HG02623 (cell line): Measurements from ENCODE around the gene ABCB8.

ENCODE experiments used
- ATAC-seq: cut with Tn5 transposase; IDR thresholded peaks from one replicate; pipeline ENCODE4 v1.9.1; 2021; ENCODE audit warnings: moderate library complexity; ENCODE audit not compliant: unreplicated experiment

Gene ABCB8

GRCh38 chr7:151070574-151070960, 42.3 kb downstream of the ABCB8 start:
- no peak for ATAC-seq

- no peak for ATAC-seq
Observed at GRCh38 chr7:151071032-151071866, 43.0 kb downstream of the ABCB8 start.

DNA sequence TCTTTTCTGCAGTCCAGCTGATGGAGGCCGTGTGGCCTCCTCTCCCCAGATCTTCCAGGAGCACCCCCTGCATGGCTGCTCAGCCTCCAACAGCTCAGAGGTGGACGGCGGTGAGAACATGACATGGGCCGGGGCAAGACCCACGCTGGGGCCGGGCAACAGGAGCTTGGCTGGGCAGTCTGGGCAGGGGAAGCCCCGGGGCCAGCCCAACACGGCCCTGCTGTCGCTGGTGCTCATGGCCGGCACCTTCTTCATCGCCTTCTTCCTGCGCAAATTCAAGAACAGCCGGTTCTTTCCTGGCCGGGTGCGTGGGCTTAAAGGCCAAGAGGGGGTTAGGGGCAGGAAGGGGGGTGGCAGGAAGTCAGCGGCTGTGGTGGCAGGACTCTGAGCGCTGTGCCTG, 45.7 kb downstream of the ABCB8 start:
- ATAC-seq, result no peak

DNA sequence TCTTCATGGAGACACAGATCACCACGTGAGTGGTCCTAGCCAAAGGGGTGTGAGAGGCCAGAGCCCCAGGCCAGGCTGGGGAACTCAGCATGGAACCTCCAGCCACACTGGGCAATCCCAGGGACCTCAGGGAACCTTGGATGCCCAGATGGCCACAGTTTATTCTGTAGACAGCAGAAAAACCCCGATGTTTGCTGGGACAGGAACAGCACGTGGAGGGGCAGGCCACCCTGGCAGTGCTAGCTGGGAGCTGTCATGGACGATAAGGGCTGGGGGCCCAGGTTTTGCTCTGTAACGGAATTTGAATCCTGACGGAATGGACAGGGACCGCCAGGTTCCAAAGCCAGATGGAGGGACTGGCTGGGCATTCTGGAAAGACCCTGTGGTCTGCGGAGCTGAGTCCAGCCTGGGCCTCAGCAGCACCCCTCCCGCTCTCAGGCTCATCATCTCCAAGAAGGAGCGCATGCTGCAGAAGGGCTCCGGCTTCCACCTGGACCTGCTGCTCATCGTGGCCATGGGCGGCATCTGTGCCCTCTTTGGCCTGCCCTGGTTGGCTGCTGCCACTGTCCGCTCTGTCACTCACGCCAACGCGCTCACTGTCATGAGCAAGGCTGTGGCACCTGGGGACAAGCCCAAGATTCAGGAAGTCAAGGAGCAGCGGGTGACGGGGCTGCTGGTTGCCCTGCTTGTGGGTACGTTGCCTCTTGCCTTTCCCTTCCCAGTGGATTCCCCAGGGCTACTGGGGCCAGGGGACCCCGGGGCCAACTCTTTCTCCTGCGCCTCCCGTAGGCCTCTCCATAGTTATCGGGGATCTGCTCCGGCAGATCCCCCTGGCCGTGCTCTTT, 46.8 kb downstream of the ABCB8 start:
- ATAC-seq, result no peak

GRCh38 chr7:151075662-151075971, 47.4 kb downstream of the ABCB8 start:
- ATAC-seq, result no peak

- ATAC-seq, result no peak
Observed at GRCh38 chr7:151075978-151076426, 47.8 kb downstream of the ABCB8 start.

- no peak for ATAC-seq
Observed at GRCh38 chr7:151076863-151077704, 48.8 kb downstream of the ABCB8 start.

DNA sequence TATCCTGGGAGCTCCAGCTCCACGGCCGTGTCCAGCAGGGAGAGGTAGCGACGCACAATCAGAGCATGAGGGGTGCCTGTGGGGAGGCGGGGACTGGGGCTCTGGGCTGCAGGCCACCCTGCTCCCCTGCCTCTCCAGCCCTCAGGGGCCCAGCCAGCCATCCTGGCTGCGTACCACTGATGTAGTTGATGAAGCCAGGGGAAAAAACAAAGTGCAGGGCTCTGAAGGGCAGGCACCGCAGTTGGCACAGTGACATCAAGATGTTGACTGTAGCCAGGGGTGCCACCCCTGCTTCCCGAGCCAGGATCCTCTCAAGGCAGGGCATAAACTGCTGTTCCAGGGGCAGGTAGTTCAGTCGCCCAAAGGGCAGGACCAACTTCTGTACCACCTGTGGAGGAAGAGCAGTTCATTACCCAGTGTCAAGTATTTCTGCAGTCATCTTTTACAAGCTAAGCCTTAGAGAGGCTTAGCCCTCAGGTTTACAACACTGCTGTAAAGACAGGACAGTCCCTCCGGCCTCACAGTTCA, 49.5 kb downstream of the ABCB8 start:
- ATAC-seq, result no peak

DNA sequence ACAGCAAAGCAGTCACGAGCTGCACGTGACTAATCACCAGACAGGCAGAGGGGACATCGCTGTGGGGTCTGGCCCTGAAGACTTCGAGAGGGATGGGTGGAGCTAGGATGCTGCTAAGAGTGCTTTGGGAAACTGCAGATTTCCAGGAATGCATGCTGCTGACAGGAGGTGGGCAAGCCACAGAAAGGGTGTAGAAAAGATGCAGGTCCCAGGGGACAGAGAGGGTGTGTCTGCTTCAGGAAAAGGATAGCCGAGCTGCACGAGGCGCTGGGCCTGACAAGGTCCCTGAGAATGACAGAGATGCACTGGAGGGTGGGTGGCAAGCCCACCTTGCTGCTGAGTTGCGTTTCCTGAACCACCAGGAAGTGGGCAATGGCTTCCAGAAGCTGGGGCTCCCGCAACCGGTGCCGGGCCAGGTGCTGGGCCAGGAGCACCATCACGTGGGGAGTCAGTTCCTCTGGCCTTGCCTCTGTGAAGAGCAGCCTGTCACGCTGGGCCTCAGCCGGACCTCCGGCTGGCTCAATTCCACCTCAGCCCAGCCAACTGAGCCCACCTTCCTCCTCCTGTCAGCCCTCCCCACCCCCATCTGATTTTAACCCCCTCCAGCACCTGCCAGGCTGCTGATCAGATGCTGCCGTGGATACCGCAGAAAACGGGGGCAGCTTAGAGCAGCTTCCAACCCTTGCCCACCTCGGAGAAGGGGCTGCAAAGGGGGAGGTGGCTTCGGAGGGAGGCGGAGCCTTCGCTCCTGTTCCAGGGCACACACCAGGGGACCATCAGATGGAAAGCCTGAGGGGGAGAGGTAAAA, 50.2 kb downstream of the ABCB8 start:
- ATAC-seq, result no peak

DNA sequence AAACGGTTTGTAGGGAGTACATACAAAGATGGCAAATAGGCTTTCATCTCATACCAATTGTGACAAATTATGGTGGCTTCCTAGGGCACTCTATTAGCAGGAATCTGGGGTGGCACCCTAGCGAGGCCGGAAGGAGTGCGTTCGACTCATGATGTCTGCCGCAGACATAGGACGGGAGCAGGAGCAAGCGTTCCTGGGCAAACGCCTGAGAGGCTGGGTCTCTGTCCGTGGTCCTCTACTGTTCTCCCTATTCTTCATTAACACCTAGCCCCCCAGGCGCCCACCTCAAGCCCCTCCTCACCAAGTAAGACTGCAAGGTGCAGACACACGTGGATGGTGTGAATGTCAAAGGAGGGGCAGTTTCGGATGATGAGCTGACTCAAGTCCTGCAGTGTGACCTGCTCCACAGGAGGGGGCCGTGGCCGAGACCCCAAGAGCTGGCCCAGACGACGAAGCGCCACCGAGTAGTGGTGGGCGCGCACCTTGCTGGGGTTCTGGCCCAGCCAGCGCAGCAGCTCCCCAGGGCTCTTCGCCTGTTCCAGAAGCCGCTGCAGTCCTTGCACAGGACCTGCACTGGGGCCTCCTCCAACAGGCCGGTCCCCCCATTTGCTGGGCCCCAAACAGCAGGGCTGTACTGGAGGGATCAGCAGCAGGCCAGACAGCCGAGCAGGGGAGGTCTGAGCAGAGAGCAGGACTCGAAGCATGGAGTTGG, 51.1 kb downstream of the ABCB8 start:
- no peak for ATAC-seq

GRCh38 chr7:151080067-151080521, 51.8 kb downstream of the ABCB8 start:
- peak; percentile 1 for ATAC-seq

DNA sequence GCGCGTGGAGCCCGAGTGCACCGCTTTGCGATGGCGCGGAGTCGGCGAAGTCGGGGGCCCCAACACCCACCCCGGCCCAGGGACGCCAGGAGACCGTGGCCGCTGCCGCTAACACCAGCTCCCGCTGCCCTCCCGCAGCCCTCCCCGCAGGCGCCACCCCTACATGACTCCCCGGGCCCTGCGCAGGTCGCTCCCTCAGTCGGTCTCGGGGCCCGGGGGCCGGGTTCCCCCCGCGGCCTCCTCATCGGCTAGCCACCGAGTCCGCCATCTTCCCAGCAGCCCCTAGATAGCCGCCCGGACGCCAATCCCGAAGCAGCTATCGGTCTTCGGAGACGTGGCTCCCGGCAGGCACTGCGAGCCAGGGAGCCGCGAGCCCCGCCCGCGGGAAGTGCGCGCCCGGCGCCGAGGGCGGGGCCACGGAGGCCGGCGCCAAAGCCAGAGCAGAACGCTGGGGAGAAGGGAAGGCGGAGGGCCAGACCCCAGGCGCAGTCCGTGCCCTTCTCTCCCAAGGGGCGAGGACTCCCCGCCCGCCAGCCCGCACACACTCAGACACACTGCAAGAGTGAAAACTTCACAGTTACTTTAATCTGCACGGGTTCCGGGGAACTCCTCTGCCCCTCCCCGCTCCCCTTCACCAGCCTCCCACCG, 52.4 kb downstream of the ABCB8 start, which contains the start of gene FASTK:
FASTK (minus strand) TSS at position 288 of the 648 bp plus-strand sequence; CDS start at position 245, 43 bp downstream.
- peak; percentile 70 for ATAC-seq

DNA sequence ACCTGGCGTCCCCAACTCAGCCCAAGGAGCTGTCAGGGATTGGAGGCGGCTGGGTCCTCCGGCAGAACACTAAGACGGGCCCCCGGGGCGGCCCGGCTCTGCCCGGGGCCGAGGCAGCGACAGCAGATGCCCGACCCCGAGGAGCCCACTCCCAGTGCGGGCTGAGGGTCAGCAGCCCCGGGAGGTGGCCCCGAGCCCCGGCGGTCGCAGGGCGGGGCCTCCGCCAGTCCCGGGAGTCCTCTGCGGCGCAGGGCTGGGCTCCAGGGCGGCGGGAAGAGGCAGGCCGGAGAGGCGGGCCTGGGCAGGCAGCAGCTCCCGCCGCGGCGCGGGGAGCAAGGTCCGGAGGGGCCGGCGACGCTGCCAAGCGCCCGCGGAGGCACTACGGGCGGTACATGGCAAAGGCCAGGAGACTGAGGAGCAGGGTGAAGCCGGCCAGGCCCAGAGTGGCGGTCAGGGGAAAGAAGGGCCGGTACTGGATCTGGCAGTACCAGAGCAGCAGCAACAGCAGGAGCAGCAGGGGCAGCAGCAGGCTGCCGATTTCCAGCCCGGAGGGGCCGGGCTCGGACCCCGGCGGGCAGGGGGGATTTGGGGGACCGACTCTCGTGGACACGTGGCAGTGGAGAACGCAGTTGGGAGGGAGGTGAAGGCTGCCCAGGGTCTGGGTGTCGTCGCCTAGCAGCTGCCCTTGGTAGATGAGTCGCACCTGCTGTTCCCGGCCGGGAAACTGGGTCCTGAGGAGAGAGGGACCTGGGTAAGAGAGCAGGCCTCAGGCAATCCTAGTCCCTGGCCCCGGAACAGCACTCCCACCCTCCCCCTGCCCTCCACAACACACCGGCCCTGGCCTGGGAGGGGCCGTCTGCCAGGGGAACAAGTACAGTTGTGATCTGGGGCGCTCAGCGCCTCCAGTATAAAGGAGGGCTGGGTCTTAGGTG, 53.2 kb downstream of the ABCB8 start:
- no peak for ATAC-seq

- no peak for ATAC-seq
Observed at GRCh38 chr7:151082141-151083070, 54.2 kb downstream of the ABCB8 start.

- peak; percentile 43 for ATAC-seq
Observed at GRCh38 chr7:151083071-151083823, 55.0 kb downstream of the ABCB8 start, which contains the start of gene TMUB1. TSS of gene TMUB1 (minus strand) at chr7:151083493. CDS start at chr7:151082563, 930 bp downstream.

GRCh38 chr7:151083824-151084160, 55.5 kb downstream of the ABCB8 start:
- no peak for ATAC-seq
